22Rv1 (cell line): ENCODE measurements around the gene ZNF865.

Source experiments
- CTCF ChIP-seq: fragments of 450-650 bp; IDR thresholded peaks from 2 replicates; pipeline ENCODE4 v1.5.1; 2017; ENCODE audit warnings: mild to moderate bottlenecking
- ZFX ChIP-seq: fragments of 450-650 bp; IDR thresholded peaks from 2 replicates; pipeline ENCODE4 v1.6.1; 2017; ENCODE audit warnings: antibody characterized with exemption, borderline replicate concordance

- TF ChIP-seq CTCF: no peak
- TF ChIP-seq ZFX: no peak
Measured at GRCh38 chr19:55658846-55659459, 53.5 kb downstream of the ZNF865 start.
